NCI-H446 treated with DMSO at 0.1 percent for 48 hours (cell line): ENCODE data around the gene COQ10A.

ENCODE experiments used
- DNase-seq: peaks from one replicate; lab custom pipeline; 2025; lab: John Stamatoyannopoulos, UW

The COQ10A gene

GRCh38 chr12:56266693-56267442, at the start of gene COQ10A:
Gene COQ10A (plus strand): TSS chr12:56266942. CDS start chr12:56267119, 177 bp downstream.
- peak; percentile 70 for DNase-seq

GRCh38 chr12:56219840-56220239, 46.9 kb upstream of the COQ10A start:
- no peak for DNase-seq

- no peak for DNase-seq
Observed at GRCh38 chr12:56220611-56221231, 46.0 kb upstream of the COQ10A start.

GRCh38 chr12:56221232-56221756, 45.4 kb upstream of the COQ10A start:
- DNase-seq = peak; percentile 25

- peak; percentile 93 for DNase-seq
Observed at GRCh38 chr12:56221757-56222530, 44.8 kb upstream of the COQ10A start, which contains the start of gene RNF41. Gene RNF41 (minus strand): TSS chr12:56221922. CDS start chr12:56214047, 7,875 bp downstream.

- no peak for DNase-seq
Observed at GRCh38 chr12:56222531-56222895, 44.2 kb upstream of the COQ10A start.

GRCh38 chr12:56223571-56224101, 43.1 kb upstream of the COQ10A start:
- no peak for DNase-seq

- DNase-seq = peak; percentile 94
Observed at GRCh38 chr12:56224102-56224701, 42.5 kb upstream of the COQ10A start, which contains the start of gene NABP2. Gene NABP2 (plus strand): TSS chr12:56224342. CDS start chr12:56224857, 515 bp downstream.

- no peak for DNase-seq
Observed at GRCh38 chr12:56224954-56225353, 41.8 kb upstream of the COQ10A start.

- DNase-seq = no peak
Observed at GRCh38 chr12:56229082-56229481, 37.7 kb upstream of the COQ10A start.

- no peak for DNase-seq
Observed at GRCh38 chr12:56229916-56230431, 36.8 kb upstream of the COQ10A start, which contains the start of gene SLC39A5. Gene SLC39A5 (plus strand): TSS chr12:56230051. CDS start chr12:56231275, 1,224 bp downstream.

- DNase-seq = no peak
Observed at GRCh38 chr12:56230432-56231183, 36.1 kb upstream of the COQ10A start.

- no peak for DNase-seq
Observed at GRCh38 chr12:56231184-56231582, 35.6 kb upstream of the COQ10A start.

- no peak for DNase-seq
Observed at GRCh38 chr12:56234746-56235436, 31.9 kb upstream of the COQ10A start.

GRCh38 chr12:56236091-56236490, 30.7 kb upstream of the COQ10A start:
- DNase-seq = no peak

GRCh38 chr12:56236985-56237384, 29.8 kb upstream of the COQ10A start:
- DNase-seq = no peak

- no peak for DNase-seq
Observed at GRCh38 chr12:56237552-56237951, 29.2 kb upstream of the COQ10A start.

GRCh38 chr12:56241424-56242303, 25.1 kb upstream of the COQ10A start:
- DNase-seq = no peak

GRCh38 chr12:56242986-56243385, 23.8 kb upstream of the COQ10A start:
- no peak for DNase-seq
